NOMO-1 treated with dmso at 0.1 percent for 144 hours (cell line): ENCODE measurements around the gene CFAP161.
A peak's percentile ranks its signal among the peaks of the same experiment; 100 is the strongest.

Source experiments
- DNase-seq: peaks from one replicate; lab custom pipeline; 2025; ENCODE audit not compliant: unreplicated experiment; lab: John Stamatoyannopoulos, UW

CFAP161 gene

DNA sequence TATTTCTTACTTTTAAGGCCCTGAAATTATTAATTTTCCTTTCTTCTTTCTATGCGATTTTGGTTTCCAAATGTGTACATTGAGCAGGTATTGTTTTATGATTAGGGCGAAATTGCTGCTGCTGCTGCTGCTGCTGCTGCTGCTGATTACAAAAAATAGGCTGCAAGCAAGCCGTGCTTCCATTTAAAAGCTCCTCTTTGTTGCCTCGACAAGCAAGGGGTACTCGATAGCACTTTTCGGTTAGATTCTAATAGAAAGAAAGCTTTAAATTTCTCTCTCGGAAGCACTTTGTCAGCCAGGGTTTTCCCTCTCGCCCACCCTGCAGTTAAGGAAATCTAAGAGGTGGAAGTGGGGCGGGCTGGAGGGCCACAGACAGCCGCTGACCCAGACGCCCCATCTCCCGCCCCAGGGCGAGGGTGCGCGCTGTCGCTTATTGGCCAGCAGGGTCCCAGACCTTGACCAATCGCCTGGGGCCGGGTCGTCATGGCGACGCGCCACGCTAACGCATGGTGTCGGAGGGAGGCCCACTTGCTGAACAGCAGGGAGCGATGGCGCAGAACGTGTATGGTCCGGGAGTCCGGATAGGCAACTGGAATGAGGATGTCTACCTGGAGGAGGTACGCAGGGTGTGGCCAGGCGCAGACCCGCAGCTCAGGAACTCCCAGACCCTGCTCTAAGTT lies at the start of gene CFAP161:
TSS of gene CFAP161 (plus strand) at position 489 of the 680 bp plus-strand sequence. CDS start at position 549, 60 bp downstream.
- peak; percentile 38 for DNase-seq

DNA sequence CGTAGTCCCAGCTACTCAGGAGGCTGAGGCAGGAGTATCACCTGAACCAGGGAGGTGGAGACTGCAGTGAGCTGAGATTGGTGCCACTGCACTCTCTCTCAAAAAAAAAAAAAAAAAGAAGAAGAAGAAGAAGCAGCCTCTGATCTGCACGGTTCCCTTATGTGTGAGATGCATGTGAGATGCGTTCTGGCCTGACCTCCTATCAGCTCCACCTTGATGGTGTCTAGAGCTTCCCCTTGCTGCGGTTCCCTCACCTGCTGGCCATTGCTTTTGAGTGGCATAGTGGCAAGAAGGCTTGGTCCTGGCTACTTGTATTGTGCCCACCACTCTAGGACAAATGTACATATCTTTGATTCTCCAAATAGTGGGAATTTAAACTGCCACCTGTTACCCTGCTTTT lies 49.4 kb upstream of the CFAP161 start:
- DNase-seq = no peak

- no peak for DNase-seq
Measured at GRCh38 chr15:81085213-81085612, 48.9 kb upstream of the CFAP161 start.

DNA sequence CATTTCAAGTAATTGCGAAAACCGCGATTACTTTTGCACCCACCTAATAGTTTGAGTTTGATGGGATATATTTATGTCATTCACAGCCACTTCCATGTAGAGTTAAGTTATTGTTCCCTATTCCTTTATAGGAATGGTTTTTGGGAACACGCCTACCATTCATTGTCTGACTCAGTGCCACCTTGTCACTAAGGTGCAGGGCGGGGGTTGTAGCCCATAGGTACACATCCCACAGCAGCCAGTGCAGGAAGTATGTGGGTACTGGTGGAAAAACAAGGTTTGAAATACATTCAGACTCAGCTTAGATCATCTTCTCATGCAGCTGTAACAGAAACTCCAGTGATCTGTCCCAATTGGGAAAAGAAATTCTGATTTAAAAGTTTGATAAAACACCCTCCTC lies 48.2 kb upstream of the CFAP161 start:
- DNase-seq = no peak

DNA sequence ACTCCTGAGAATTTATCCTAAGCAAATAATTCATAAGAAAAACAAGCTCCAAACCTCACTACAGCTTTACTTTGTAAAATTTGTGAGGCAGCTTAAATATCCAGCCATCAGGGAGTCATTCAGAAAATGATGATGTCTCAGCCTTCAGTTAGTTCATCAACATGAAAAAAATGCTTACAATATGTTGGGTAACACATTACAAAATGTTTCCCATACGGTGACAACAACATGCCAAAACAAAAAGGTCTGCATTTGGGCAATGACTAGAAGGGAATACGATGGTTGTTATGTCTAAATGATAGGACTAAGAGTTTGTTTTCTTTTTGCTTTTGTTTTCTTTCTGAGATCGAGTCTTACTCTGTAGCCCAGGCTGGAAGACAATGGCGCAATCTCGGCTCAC lies 47.0 kb upstream of the CFAP161 start:
- no peak for DNase-seq

- no peak for DNase-seq
Measured at GRCh38 chr15:81087694-81088093, 46.4 kb upstream of the CFAP161 start.

DNA sequence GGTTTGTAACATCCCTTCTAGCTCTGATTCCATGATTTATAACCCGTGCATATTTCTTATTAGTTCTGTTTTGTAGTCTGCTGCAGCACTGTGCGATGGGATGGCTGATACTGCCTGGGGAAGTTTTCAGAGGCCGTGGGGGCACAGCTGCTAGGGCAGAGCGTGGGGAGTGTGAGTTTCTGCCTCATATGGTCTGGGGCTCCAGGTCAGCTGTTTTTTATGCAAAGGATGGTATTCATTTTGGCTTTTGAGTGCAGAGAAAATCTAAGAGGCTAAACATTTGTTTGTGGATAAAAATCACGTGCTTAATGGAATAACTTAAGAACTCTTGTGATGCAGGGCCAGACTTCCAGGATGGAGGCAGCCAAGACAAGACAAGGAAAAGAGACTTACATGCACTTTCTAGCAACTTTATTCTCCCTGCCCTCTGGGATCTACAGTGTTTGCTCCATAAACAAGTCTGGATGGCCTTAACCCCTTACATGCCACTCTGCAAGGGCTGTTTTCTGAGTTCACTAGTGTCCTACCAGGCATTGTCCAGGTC lies 45.5 kb upstream of the CFAP161 start:
- DNase-seq = no peak

DNA sequence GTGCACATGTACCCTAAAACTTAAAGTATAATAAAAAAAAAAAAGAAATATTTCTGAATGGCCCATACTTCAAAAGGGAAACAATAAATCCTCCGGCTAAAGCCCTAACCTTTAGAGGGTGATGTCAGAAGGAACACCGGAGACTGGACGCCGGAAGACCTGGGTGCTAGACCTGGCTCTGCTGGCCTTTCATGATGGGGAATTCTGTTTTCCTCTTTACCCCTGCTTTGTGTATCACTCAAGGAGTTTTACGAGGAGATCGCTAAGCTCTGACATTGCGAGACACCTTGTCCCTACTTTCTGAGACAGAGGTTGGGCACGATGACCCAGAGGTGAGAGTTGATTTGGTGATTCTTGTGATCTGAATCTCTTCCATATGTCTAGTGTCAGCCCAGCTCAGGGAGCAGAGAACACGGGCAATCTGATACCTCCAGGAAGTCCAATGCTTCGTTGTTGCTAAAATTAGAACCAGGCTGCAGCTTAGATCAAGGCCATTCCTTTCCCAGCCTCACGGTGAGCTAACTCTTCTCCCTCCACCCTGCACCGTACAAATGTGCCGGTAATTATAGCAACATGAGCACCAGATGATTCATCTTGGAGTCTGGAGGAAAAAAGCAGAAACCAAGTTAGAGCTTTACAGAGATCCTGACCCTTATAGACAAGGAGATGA lies 42.0 kb upstream of the CFAP161 start:
- DNase-seq = no peak

- no peak for DNase-seq
Measured at GRCh38 chr15:81092559-81092902, 41.5 kb upstream of the CFAP161 start.

DNA sequence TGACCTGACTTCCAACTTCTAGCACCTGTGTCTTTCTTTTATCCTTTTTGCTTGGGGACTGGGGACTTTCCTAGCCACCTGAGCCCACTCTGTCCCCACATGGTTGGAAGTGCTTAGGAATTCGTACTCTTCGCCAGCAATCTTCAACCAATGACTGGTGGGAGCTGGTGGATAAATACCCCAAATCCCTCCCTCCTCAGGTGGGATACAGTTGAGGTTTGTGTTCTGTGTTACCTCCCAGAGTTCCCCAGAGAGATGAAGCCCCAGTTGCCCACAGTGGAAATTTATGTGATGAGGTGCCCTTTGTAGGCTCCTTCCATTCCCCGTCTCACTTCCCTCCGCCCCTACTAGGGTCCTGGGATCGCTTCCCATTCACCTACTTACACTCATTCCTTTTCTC lies 40.1 kb upstream of the CFAP161 start:
- DNase-seq = no peak

GRCh38 chr15:81095690-81096365 lies 38.2 kb upstream of the CFAP161 start:
- DNase-seq = no peak

GRCh38 chr15:81096398-81096797 lies 37.7 kb upstream of the CFAP161 start:
- DNase-seq = no peak

- no peak for DNase-seq
Measured at GRCh38 chr15:81097116-81097889, 36.8 kb upstream of the CFAP161 start.

DNA sequence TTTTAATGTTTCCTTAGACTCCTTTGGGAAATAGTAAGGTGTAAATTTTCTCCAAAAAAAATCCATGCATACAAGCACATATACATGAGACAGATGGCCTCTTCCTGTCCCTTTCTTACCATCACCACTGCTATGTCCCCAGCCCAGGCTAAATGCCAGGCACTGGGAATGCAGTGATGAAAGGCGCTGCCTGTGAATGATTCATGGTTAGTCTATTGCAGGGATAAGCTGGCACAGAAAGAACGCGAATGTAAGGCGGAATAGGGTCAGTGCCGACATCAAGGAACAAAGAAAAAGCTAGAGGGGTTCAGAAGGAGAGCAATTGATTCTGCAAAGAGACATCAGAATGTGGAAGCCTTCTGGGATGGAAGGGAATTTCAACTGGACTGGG lies 36.2 kb upstream of the CFAP161 start:
- no peak for DNase-seq

DNA sequence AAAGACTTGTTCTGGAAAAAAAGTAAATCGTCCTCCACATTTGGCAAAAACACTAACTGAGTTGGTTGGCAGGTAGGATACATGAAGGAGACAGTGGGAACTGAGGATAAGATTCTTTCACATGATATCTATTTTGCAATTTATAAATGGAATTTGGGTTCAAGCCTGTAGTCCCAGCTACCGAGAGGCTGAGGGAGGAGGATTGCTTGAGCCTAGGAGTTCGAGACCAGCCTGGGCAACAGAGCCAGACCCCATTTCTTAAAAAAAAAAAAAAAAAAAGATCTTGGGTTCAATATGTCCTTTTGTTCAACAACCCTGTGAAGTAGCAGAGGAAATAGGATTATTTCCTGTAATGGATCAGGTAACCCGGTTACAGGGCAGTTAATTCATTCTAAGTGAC lies 35.7 kb upstream of the CFAP161 start:
- DNase-seq = no peak

DNA sequence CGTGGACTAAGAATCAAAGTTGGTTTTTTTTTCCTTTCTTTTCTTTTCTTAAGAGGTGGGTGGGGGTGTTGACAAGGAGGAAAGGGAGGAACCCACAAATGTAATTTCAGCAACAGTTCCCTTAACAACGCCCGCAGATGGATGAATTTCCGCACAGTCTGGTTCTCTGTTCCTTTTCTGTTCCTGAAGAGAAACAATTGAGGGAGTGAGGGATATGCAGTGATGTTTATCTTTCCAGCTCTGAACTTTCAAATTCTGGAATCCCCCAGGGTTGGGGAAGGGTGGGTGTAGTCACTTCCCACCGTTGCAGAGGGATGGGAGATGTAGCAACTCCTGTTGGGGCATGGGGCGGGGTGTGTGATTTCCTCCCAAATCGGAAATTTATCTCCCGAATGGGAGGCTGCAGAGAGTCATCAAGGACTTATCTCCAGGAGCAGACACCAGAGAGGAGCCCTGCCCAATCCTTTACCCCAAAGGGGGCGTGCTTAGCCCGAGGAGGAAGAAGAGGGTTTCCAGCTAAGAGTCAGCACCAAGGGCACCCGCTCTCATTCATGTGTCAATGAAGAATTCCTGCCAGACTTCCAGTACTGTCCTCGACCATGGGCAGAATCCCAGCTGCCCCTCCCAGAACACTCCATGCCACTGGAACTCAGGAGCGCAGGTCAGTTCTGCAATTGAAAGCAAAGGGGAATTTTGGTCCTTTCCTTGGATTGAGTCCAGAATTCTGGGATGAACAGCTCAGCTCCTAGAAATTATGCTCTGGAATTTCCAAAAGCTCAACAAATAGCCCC lies 35.0 kb upstream of the CFAP161 start:
- DNase-seq = no peak

- no peak for DNase-seq
Measured at GRCh38 chr15:81101894-81102815, 31.9 kb upstream of the CFAP161 start.

DNA sequence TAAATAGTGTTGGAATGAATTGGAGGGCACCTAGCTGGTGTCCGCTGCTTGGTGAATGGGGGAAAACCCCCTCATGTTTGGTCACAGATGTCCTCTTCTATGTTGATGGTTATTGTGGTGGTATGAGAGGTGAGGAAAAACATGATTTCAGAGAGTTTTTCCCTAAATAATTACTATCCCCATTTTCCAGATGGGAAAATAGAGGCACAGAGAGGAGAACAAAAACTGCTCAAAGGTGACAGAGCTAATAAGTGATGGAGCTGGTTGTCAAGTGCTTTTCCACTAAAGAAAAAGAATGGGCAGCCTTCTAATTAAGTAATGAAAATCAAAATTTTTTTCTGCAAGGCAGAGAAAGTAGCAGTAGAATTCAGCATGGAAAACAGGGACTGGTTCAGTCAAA lies 30.2 kb upstream of the CFAP161 start:
- DNase-seq = no peak

DNA sequence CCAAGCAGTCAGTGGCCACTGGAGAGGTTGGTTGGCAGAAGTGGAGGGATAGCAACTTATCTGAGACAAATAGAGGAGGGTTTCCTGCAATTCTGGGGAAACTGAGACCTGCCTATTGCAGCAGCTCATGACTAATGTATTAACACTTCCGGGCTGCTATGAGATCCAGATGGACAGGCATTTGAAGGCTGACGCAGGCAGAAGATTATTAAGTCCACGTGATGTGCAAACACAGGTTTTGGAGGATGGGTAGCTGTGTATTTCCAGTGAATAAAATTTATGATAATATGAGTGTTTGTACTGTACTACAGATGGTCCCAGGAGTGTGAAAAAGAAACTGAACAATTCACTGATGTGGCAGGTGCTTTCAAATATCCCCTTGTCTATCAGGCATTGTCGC lies 28.5 kb upstream of the CFAP161 start:
- no peak for DNase-seq

- DNase-seq = peak; percentile 28
Measured at GRCh38 chr15:81106560-81106959, 27.5 kb upstream of the CFAP161 start.
